ENCODE measurements around the gene IER5L.

DNA sequence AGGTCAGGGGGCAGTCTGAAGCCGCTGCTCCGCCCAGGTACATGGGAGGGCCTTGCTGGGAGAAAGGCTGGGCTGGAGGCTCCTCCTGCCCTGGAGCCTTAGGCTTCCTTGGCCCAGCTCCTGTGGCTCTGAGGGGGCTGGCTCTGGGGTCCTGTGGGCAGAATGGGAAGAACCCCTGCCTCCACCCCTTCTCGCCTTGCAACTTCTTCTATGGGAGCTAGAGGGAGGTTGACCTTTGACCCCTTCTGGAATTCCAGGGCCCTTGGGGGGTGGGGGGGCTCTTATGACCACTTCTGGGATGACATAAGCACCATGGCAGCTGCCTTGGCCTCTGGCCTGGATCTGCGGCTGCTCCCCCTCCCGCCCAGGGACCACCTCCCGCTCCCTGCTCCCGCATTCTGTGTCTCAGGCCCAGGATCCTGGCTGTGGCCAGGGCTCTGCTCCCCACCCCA lies 32.2 kb downstream of the IER5L start:
- TF ChIP-seq, protein P1, sequence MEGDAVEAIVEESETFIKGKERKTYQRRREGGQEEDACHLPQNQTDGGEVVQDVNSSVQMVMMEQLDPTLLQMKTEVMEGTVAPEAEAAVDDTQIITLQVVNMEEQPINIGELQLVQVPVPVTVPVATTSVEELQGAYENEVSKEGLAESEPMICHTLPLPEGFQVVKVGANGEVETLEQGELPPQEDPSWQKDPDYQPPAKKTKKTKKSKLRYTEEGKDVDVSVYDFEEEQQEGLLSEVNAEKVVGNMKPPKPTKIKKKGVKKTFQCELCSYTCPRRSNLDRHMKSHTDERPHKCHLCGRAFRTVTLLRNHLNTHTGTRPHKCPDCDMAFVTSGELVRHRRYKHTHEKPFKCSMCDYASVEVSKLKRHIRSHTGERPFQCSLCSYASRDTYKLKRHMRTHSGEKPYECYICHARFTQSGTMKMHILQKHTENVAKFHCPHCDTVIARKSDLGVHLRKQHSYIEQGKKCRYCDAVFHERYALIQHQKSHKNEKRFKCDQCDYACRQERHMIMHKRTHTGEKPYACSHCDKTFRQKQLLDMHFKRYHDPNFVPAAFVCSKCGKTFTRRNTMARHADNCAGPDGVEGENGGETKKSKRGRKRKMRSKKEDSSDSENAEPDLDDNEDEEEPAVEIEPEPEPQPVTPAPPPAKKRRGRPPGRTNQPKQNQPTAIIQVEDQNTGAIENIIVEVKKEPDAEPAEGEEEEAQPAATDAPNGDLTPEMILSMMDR (IDR thresholded peaks at IDR 0.05; ENCODE audit: poor library complexity): no peak
- TF ChIP-seq EZH2 (IDR thresholded peaks at IDR 0.05; ENCODE audit: borderline replicate concordance): no peak
- no peak for TF ChIP-seq EZH2phosphoT487 (IDR thresholded peaks at IDR 0.05; ENCODE audit: low read depth, severe bottlenecking, unreplicated experiment)
